Measurements from ENCODE around the gene MICU1. TPM values are rescaled to one million over a fixed set of nuclear protein-coding genes. Genes with fewer than 3 reads are reported as not detected.

MICU1 gene
- polyA plus RNA-seq, 2 of the 4 experiments (the other 2 are of a cell fraction), result 54.5 to 58.6 TPM

DNA sequence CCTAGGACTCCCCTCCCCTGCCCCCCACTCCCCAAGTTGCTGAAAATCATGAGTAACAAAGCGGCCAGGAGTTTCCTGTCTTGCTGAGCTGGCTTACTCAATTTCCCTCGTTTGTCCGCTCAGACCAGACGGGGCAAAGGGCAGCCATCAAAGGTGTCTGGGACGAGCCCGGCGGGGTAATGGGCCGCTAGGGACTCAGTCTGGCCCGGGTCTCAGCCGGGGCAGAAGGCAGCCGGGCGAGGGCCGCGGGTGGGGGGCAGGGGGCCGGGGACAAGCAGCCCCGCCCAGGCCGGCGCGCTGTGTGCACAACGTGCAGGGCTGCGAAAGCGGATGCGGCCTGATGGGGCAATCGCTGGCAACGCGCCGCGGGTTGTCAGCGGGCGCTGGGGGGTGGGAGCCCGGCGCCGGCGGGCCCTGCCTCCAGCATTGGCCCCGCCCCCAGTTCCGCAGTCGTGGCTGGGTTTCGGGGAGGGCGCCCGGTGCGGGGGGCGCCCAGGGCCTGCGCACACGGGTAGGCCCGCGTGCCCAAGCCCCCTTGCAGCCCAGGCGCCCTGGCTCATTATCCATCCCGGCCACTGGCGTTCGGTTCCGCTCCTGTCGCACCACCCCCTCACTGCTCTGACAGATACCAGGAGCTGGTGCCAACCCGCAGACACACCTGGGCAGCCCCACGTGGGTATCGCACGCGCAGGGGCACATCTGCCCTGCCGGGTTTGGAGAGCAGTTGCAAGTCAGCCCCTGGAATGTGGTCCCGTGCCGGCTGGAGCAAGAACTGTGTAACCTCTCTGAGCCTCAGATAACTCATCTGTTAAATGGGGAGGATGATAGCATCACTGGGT is 306.2 kb downstream of the MICU1 start:
- FAIRE-seq, result no peak
- ChIA-PET CTCF (interaction anchor here (0.9 to 8.5 kb wide), 9 partner anchors 10 to 193 kb away, joined by 3 to 94 read pairs (median 8); partner anchors contain the start of gene DDIT4), POLR2A (interaction anchor here (0.6 to 5.9 kb wide), 15 partner anchors 11 to 918 kb away, joined by 3 to 197 read pairs (median 7); partner anchors contain the start of gene DDIT4)
- Histone ChIP-seq H3K4me1 (peaks cover 92% of the 10 kb centered on the region), H3K4me3 (peak overlapping the region; percentile 27), H3K4me2 (peak overlapping the region; percentile 82), H3K27ac (peak overlapping the region; percentile 98 to 99), H3K9me3 (no peaks in the 10 kb centered on the region)
- peak; percentile 73 to 94 for DNase-seq (ENCODE audit: low read depth in 1 of 2, low spot score in 1 of 2)
- 0% methylated on average over 9 of the region's 60 CpGs for WGBS (ENCODE audit: missing lambda C conversion rate)
- peak; percentile 54 to 66 for ATAC-seq
- peak; percentile 80 for TF ChIP-seq GATA3 (IDR thresholded peaks at IDR 0.05; ENCODE audit: borderline replicate concordance)
- no peak for TF ChIP-seq CBX2 (IDR thresholded peaks at IDR 0.05; ENCODE audit: borderline replicate concordance, low read depth)
- TF ChIP-seq, protein P1, sequence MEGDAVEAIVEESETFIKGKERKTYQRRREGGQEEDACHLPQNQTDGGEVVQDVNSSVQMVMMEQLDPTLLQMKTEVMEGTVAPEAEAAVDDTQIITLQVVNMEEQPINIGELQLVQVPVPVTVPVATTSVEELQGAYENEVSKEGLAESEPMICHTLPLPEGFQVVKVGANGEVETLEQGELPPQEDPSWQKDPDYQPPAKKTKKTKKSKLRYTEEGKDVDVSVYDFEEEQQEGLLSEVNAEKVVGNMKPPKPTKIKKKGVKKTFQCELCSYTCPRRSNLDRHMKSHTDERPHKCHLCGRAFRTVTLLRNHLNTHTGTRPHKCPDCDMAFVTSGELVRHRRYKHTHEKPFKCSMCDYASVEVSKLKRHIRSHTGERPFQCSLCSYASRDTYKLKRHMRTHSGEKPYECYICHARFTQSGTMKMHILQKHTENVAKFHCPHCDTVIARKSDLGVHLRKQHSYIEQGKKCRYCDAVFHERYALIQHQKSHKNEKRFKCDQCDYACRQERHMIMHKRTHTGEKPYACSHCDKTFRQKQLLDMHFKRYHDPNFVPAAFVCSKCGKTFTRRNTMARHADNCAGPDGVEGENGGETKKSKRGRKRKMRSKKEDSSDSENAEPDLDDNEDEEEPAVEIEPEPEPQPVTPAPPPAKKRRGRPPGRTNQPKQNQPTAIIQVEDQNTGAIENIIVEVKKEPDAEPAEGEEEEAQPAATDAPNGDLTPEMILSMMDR (IDR thresholded peaks at IDR 0.05), result no peak
- peak; percentile 61 for TF ChIP-seq MAFK (IDR thresholded peaks at IDR 0.05; ENCODE audit: partially characterized antibody)
- TF ChIP-seq MAZ (IDR thresholded peaks at IDR 0.05; ENCODE audit: borderline replicate concordance, low read depth, low read length), result peak; percentile 83; the same call in 1 of the 2 replicates
- TF ChIP-seq, protein P2, sequence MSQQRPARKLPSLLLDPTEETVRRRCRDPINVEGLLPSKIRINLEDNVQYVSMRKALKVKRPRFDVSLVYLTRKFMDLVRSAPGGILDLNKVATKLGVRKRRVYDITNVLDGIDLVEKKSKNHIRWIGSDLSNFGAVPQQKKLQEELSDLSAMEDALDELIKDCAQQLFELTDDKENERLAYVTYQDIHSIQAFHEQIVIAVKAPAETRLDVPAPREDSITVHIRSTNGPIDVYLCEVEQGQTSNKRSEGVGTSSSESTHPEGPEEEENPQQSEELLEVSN (IDR thresholded peaks at IDR 0.05; ENCODE audit: borderline replicate concordance, low read depth), result peak; percentile 46; the same call in 1 of the 2 replicates
- TF ChIP-seq CEBPB (IDR thresholded peaks at IDR 0.05), result peak; percentile 96 to 97
- TF ChIP-seq, protein P3, sequence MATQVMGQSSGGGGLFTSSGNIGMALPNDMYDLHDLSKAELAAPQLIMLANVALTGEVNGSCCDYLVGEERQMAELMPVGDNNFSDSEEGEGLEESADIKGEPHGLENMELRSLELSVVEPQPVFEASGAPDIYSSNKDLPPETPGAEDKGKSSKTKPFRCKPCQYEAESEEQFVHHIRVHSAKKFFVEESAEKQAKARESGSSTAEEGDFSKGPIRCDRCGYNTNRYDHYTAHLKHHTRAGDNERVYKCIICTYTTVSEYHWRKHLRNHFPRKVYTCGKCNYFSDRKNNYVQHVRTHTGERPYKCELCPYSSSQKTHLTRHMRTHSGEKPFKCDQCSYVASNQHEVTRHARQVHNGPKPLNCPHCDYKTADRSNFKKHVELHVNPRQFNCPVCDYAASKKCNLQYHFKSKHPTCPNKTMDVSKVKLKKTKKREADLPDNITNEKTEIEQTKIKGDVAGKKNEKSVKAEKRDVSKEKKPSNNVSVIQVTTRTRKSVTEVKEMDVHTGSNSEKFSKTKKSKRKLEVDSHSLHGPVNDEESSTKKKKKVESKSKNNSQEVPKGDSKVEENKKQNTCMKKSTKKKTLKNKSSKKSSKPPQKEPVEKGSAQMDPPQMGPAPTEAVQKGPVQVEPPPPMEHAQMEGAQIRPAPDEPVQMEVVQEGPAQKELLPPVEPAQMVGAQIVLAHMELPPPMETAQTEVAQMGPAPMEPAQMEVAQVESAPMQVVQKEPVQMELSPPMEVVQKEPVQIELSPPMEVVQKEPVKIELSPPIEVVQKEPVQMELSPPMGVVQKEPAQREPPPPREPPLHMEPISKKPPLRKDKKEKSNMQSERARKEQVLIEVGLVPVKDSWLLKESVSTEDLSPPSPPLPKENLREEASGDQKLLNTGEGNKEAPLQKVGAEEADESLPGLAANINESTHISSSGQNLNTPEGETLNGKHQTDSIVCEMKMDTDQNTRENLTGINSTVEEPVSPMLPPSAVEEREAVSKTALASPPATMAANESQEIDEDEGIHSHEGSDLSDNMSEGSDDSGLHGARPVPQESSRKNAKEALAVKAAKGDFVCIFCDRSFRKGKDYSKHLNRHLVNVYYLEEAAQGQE (IDR thresholded peaks at IDR 0.05), result no peak
- peak in 1 of 2 experiments; percentile 58; a peak in 3 of 5 replicates for TF ChIP-seq RAD21 (conservative IDR thresholded peaks at IDR 0.05 in 1 of 2, IDR thresholded peaks at IDR 0.05 in 1 of 2)
- 0 out of 2 replicates have a peak, but pooled peaks have one; percentile 40 for TF ChIP-seq RCOR1 (IDR thresholded peaks at IDR 0.05; ENCODE audit: low read depth, low read length)
- no peak for TF ChIP-seq ESRRA (IDR thresholded peaks at IDR 0.05; ENCODE audit: borderline replicate concordance, low read length)
- no peak for TF ChIP-seq RNF2 (IDR thresholded peaks at IDR 0.05; ENCODE audit: borderline replicate concordance, low read depth)
- TF ChIP-seq EHMT2 (IDR thresholded peaks at IDR 0.05; ENCODE audit: low read depth), result no peak
- TF ChIP-seq, protein P4, sequence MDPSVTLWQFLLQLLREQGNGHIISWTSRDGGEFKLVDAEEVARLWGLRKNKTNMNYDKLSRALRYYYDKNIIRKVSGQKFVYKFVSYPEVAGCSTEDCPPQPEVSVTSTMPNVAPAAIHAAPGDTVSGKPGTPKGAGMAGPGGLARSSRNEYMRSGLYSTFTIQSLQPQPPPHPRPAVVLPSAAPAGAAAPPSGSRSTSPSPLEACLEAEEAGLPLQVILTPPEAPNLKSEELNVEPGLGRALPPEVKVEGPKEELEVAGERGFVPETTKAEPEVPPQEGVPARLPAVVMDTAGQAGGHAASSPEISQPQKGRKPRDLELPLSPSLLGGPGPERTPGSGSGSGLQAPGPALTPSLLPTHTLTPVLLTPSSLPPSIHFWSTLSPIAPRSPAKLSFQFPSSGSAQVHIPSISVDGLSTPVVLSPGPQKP (IDR thresholded peaks at IDR 0.05; ENCODE audit: low read depth, low read length), result no peak
- TF ChIP-seq ZNF302 (CRISPR knock-in tag; IDR thresholded peaks at IDR 0.05), result no peak
- TF ChIP-seq, protein P5, sequence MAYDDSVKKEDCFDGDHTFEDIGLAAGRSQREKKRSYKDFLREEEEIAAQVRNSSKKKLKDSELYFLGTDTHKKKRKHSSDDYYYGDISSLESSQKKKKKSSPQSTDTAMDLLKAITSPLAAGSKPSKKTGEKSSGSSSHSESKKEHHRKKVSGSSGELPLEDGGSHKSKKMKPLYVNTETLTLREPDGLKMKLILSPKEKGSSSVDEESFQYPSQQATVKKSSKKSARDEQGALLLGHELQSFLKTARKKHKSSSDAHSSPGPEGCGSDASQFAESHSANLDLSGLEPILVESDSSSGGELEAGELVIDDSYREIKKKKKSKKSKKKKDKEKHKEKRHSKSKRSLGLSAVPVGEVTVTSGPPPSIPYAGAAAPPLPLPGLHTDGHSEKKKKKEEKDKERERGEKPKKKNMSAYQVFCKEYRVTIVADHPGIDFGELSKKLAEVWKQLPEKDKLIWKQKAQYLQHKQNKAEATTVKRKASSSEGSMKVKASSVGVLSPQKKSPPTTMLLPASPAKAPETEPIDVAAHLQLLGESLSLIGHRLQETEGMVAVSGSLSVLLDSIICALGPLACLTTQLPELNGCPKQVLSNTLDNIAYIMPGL (CRISPR knock-in tag; IDR thresholded peaks at IDR 0.05; ENCODE audit: borderline replicate concordance), result no peak
- peak; percentile 89 to 99 for TF ChIP-seq JUN (IDR thresholded peaks at IDR 0.05)
- TF ChIP-seq RARB (CRISPR knock-in tag; IDR thresholded peaks at IDR 0.05), result peak; percentile 74; the same call in 1 of the 2 replicates
- peak; percentile 60; the same call in 1 of the 2 replicates for TF ChIP-seq TP53 (CRISPR knock-in tag; IDR thresholded peaks at IDR 0.05)
- no peak for TF ChIP-seq NR3C1 (IDR thresholded peaks at IDR 0.05)
- TF ChIP-seq HDAC2 (IDR thresholded peaks at IDR 0.05), result no peak
- no peak for TF ChIP-seq PHF8 (IDR thresholded peaks at IDR 0.05; ENCODE audit: borderline replicate concordance, low read depth)
- peak; percentile 74; the same call in 1 of the 2 replicates for TF ChIP-seq MYC (IDR thresholded peaks at IDR 0.05; ENCODE audit: borderline replicate concordance, low read length)
- TF ChIP-seq TFCP2L1 (CRISPR knock-in tag; IDR thresholded peaks at IDR 0.05), result peak; percentile 26; the same call in 1 of the 2 replicates
- no peak for TF ChIP-seq ZC3H11A (IDR thresholded peaks at IDR 0.05)
- TF ChIP-seq HOXB13 (CRISPR knock-in tag; IDR thresholded peaks at IDR 0.05; ENCODE audit: low read depth), result peak; percentile 94
- peak; percentile 60 for TF ChIP-seq SMC3 (IDR thresholded peaks at IDR 0.05)
- peak; percentile 51; the same call in 1 of the 2 replicates for TF ChIP-seq FOXS1 (CRISPR knock-in tag; IDR thresholded peaks at IDR 0.05)
- TF ChIP-seq, protein P6, sequence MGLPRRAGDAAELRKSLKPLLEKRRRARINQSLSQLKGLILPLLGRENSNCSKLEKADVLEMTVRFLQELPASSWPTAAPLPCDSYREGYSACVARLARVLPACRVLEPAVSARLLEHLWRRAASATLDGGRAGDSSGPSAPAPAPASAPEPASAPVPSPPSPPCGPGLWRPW (IDR thresholded peaks at IDR 0.05), result peak; percentile 49

Measured in A549 (cell line).